OCI-LY7 (cell line): ENCODE measurements around the gene PAN2.

Experiments
- EZH2phosphoT487 ChIP-seq: fragments of 200-600 bp; sonication (generic); IDR thresholded peaks from 2 replicates; pipeline ENCODE4 v1.6.1; 2018; ENCODE audit warnings: low read depth, borderline replicate concordance, mild to moderate bottlenecking, mixed run types, antibody characterized with exemption, low read length, moderate library complexity, mixed read lengths
- TF ChIP-seq, protein P1 (sequence below): fragments of 200-600 bp; sonication (generic); conservative IDR thresholded peaks from 2 replicates; pipeline ENCODE4 v1.5.1; 2014; ENCODE audit warnings: mild to moderate bottlenecking, antibody characterized with exemption, low read length, moderate library complexity, mixed read lengths

DNA sequence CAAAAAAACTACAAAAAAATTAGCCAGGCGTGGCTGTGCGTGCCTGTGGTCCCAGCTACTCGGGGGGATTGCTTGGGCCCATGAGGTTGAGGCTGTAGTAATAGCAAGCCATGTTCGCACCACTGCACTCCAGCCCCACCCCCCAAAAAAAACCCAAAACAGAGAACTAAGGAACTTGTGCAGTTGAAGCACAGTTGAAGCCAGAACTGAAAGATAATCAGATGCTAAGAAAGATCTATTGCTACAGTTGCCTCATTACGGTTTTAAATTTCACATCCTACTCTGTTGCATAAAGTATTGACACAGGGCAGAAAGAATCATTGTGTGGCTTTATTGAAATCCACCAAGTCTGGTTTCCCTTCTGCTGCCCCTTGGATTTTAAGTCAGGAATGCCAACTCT, 37.5 kb downstream of the PAN2 start:
- TF ChIP-seq, protein P1, sequence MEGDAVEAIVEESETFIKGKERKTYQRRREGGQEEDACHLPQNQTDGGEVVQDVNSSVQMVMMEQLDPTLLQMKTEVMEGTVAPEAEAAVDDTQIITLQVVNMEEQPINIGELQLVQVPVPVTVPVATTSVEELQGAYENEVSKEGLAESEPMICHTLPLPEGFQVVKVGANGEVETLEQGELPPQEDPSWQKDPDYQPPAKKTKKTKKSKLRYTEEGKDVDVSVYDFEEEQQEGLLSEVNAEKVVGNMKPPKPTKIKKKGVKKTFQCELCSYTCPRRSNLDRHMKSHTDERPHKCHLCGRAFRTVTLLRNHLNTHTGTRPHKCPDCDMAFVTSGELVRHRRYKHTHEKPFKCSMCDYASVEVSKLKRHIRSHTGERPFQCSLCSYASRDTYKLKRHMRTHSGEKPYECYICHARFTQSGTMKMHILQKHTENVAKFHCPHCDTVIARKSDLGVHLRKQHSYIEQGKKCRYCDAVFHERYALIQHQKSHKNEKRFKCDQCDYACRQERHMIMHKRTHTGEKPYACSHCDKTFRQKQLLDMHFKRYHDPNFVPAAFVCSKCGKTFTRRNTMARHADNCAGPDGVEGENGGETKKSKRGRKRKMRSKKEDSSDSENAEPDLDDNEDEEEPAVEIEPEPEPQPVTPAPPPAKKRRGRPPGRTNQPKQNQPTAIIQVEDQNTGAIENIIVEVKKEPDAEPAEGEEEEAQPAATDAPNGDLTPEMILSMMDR, result no peak
- TF ChIP-seq EZH2phosphoT487, result no peak
